D721Med (cell line): ENCODE data around the gene GVQW3.

Experiments
- DNase-seq: peaks from one replicate; pipeline ENCODE4 v3.0.0; 2011; ENCODE audit warnings: low spot score; ENCODE audit not compliant: insufficient read length
- FAIRE-seq: peaks from 2 replicates; lab custom pipeline; 2011; peaks lifted over from hg19 to GRCh38; lab: Jason Lieb, UNC
- TF ChIP-seq, protein P1 (sequence below): IDR thresholded peaks from 2 replicates; pipeline ENCODE4 v1.5.1; 2012; ENCODE audit warnings: mild to moderate bottlenecking, control low read depth; ENCODE audit not compliant: insufficient read depth; ENCODE audit errors: missing control alignments

Gene GVQW3

GRCh38 chr11:76382209-76382608, 1.1 kb downstream of the GVQW3 start:
- TF ChIP-seq, protein P1, sequence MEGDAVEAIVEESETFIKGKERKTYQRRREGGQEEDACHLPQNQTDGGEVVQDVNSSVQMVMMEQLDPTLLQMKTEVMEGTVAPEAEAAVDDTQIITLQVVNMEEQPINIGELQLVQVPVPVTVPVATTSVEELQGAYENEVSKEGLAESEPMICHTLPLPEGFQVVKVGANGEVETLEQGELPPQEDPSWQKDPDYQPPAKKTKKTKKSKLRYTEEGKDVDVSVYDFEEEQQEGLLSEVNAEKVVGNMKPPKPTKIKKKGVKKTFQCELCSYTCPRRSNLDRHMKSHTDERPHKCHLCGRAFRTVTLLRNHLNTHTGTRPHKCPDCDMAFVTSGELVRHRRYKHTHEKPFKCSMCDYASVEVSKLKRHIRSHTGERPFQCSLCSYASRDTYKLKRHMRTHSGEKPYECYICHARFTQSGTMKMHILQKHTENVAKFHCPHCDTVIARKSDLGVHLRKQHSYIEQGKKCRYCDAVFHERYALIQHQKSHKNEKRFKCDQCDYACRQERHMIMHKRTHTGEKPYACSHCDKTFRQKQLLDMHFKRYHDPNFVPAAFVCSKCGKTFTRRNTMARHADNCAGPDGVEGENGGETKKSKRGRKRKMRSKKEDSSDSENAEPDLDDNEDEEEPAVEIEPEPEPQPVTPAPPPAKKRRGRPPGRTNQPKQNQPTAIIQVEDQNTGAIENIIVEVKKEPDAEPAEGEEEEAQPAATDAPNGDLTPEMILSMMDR = no peak
- DNase-seq (no peak), FAIRE-seq (no peak)

DNA sequence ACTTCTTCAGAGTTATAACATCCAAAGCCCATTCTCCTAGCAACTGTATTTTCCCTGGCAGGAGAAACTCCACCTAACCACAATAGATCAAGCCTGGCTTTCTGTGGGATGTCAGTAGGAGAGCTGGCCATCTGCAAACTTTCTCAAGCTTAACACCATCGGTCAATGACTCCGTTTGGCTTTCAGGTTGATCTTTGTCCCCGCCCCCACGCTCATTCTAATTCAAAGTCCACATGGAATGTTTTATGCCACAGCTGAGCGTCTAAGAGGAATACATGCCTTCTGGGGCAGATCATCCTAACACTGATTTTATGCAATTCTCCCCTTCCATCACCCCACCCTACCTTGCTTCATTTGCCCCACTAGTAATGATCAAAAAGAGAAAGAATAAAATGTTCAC, 4.8 kb downstream of the GVQW3 start:
- FAIRE-seq (no peak), DNase-seq (no peak)
- TF ChIP-seq, protein P1 = no peak

DNA sequence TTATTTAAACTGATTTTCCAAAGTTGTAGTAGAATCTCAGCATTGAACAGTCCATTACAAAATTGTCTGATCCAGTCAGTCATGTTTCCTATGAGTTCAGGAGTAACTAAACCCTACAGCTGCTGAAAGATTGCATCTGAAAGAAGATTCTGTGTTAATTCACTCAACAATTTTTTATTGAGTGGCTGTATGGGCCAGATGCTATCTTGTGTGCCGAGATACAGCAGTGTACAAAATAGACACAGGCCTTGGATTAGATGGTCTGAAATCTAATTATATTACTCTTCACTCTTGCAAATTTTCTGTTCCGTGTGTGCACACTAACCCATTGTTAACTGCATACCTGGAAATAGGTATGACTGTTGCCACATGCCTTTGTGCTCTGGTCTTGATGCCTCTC, 7.3 kb downstream of the GVQW3 start:
- TF ChIP-seq, protein P1 = no peak
- FAIRE-seq (no peak), DNase-seq (no peak)

- FAIRE-seq = no peak
- DNase-seq = no peak
- TF ChIP-seq, protein P1 = no peak
Measured at GRCh38 chr11:76391021-76391420, 9.9 kb downstream of the GVQW3 start.

- TF ChIP-seq, protein P1 = no peak
- FAIRE-seq (no peak), DNase-seq (no peak)
Measured at GRCh38 chr11:76391811-76392475, 10.8 kb downstream of the GVQW3 start.

GRCh38 chr11:76392870-76393269, 11.7 kb downstream of the GVQW3 start:
- FAIRE-seq (no peak), DNase-seq (no peak)
- TF ChIP-seq, protein P1 = no peak

DNA sequence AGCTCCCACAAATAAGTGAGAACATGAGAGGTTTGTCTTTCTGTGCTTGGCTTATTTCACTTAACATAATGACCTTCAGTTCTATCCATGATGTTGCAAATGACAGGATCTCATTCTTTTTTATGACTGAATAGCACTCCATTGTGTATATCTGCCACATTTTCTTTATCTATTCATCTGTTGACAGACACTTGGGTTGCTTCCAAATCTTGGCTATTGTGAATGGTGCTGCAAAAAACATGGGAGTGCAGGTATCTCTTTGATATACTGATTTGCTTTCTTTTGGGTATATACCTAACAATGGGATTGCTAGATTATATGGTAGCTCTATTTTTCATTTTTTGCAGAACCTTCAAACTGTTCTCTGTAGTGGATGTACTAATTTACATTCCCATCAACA, 13.3 kb downstream of the GVQW3 start:
- DNase-seq (no peak), FAIRE-seq (no peak)
- TF ChIP-seq, protein P1 = no peak
